NCI-H1092 treated with DMSO at 0.1 percent for 48 hours (cell line): Measurements from ENCODE around the gene KLHL41.
"Not testable (repeated sequence)": the region's sequence is repeated elsewhere in the genome, so short reads cannot be mapped to it uniquely, and the experiment has no call there.

ENCODE experiments used
- DNase-seq: peaks from one replicate; lab custom pipeline; 2025; lab: John Stamatoyannopoulos, UW

The KLHL41 gene

DNA sequence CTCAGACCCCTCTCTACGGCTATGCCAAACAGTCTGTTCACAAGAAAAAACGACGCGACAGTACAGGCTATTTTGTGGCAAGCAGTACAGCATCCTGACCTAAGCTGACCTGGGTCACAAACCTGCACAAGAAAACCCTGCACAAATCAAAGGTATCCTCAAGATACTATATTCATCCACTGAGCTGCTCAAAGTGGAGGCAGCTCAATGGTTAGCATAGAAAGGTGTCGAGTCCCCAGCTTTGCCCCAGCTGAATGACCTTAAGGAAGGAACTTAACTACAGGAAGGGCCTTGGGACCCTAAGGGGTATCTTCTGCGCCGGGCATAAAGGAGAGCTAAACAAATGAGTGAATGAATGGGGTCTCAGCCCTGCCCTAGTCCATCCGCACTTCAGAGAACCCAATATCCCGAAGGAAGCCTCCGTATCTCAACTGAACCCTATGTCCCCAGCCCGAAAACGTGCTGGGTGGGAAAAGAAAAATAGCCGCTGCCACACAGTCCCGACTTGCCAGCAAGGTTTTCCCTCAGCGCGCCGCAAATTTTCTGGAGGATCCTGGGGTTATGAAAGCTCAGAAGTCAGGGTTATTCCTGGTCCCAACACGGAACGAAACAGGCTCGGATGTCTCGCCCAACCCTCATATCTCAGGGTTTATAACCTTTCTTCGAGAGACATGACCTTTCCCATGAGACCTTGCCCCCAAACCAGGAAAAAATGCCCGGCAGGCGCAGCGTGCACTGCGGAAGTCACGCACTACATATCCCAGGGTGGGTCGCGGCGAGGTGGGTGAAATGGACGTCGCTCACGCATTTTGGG lies 63.9 kb downstream of the KLHL41 start, which contains the start of gene FASTKD1:
FASTKD1 (minus strand) TSS at position 706 of the 814 bp plus-strand sequence. CDS start 1,836 bp downstream, outside the sequence.
- peak; percentile 83 for DNase-seq

DNA sequence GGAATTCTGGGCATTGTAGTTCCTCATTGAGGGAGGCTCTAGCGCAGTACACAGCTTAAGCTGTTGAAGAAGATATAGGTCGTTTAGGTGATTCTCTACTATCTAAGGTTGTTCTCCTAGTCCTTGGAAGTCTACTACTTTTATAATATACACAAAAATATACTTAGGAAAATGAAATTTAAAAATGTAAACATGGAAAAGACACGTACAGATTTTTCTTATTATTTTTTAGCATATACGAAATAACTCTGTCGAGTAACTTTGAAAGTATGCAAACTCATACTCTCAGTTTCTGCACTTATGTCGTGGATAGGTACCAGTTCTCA lies 64.4 kb downstream of the KLHL41 start:
- DNase-seq, result no peak

DNA sequence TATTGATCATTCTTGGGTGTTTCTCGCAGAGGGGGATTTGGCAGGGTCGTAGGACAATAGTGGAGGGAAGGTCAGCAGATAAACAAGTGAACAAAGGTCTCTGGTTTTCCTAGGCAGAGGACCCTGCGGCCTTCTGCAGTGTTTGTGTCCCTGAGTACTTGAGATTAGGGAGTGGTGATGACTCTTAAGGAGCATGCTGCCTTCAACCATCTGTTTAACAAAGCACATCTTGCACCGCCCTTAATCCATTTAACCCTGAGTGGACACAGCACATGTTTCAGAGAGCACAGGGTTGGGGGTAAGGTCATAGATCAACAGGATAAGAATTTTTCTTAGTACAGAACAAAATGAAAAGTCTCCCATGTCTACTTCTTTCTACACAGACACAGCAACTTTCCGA lies 65.0 kb downstream of the KLHL41 start:
- DNase-seq, result not testable (repeated sequence)

DNA sequence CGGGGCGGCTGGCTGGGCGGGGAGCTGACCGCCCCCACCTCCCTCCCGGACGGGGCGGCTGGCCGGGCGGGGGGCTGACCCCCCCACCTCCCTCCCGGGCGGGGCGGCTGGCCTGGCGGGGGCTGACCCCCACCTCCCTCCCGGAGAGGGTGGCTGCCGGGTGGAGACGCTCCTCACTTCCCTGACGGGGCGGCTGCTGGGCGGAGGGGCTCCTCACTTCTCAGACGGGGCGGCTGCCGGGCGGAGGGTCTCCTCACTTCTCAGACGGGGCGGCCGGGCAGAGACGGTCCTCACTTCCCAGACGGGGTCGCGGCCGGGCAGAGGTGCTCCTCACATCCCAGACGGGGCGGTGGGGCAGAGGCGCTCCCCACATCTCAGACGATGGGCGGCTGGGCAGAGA lies 65.8 kb downstream of the KLHL41 start:
- DNase-seq, result not testable (repeated sequence)
